ENCODE results near the gene TUT7. TPM values are rescaled to one million over a fixed set of nuclear protein-coding genes. Genes with fewer than 3 reads are reported as not detected.

The TUT7 gene, protein sequence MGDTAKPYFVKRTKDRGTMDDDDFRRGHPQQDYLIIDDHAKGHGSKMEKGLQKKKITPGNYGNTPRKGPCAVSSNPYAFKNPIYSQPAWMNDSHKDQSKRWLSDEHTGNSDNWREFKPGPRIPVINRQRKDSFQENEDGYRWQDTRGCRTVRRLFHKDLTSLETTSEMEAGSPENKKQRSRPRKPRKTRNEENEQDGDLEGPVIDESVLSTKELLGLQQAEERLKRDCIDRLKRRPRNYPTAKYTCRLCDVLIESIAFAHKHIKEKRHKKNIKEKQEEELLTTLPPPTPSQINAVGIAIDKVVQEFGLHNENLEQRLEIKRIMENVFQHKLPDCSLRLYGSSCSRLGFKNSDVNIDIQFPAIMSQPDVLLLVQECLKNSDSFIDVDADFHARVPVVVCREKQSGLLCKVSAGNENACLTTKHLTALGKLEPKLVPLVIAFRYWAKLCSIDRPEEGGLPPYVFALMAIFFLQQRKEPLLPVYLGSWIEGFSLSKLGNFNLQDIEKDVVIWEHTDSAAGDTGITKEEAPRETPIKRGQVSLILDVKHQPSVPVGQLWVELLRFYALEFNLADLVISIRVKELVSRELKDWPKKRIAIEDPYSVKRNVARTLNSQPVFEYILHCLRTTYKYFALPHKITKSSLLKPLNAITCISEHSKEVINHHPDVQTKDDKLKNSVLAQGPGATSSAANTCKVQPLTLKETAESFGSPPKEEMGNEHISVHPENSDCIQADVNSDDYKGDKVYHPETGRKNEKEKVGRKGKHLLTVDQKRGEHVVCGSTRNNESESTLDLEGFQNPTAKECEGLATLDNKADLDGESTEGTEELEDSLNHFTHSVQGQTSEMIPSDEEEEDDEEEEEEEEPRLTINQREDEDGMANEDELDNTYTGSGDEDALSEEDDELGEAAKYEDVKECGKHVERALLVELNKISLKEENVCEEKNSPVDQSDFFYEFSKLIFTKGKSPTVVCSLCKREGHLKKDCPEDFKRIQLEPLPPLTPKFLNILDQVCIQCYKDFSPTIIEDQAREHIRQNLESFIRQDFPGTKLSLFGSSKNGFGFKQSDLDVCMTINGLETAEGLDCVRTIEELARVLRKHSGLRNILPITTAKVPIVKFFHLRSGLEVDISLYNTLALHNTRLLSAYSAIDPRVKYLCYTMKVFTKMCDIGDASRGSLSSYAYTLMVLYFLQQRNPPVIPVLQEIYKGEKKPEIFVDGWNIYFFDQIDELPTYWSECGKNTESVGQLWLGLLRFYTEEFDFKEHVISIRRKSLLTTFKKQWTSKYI (N-terminal part only)
- total RNA-seq = 34.7 TPM in 2 replicates

GRCh38 chr9:86354011-86354817, at the start of gene TUT7:
Gene TUT7, minus strand, starts transcription at chr9:86354410. Its CDS starts 1,211 bp downstream, at chr9:86353199.

GRCh38 chr9:86282077-86282978, 71.9 kb downstream of the TUT7 start, which contains the start of gene ISCA1:
Gene ISCA1, minus strand, starts transcription at chr9:86282538. Its CDS starts 80 bp downstream, at chr9:86282458.

GRCh38 chr9:86259557-86259956, 94.7 kb downstream of the TUT7 start, which contains the start of gene C9orf153:
Gene C9orf153, minus strand, starts transcription at chr9:86259657. Its CDS starts 30,054 bp downstream, at chr9:86229603.

Other genes starting within 250 kb of the TUT7 start
- gene C9orf153, start 94.8 kb downstream of the TUT7 start, total RNA-seq = 0.48 and 0.85 TPM in 2 replicates
- 21.2 and 22.2 TPM in 2 replicates for gene ISCA1, start 71.9 kb downstream of the TUT7 start, total RNA-seq

Data from tracheal epithelial cell (primary cell).